Activated CD8-positive, alpha-beta memory T cell treated with anti-CD3 and anti-CD28 coated beads for 36 hours (primary cell): ENCODE measurements around the gene ZNF195. TPM values are rescaled to one million over a fixed set of nuclear protein-coding genes. Genes with fewer than 3 reads are reported as not detected.
"Not testable (repeated sequence)": the region's sequence is repeated elsewhere in the genome, so short reads cannot be mapped to it uniquely, and the experiment has no call there.

Experiments used
- CTCF ChIA-PET: fragments of 350-600 bp; sonication (Branson Sonifier 250); formaldehyde crosslinking; loops from one replicate; lab custom pipeline; 2021; ENCODE audit warnings: antibody characterized with exemption; lab: Charles Lee
- POLR2A ChIA-PET: fragments of 350-600 bp; sonication (Branson Sonifier 250); formaldehyde crosslinking; loops from one replicate; lab custom pipeline; 2021; ENCODE audit warnings: antibody characterized with exemption; lab: Charles Lee
- total RNA-seq, 2 experiments: library from RNA; stranded (reverse); gene quantifications; one replicate each; pipeline ENCODE4 v1.2.3, GENCODE V29; 2021

ZNF195 gene
- total RNA-seq, 2 experiments from 2014 or later: 40.9 to 41.8 TPM

- ChIA-PET POLR2A (no interaction called here), CTCF (interaction anchor here (0.6 kb wide), 1 partner anchor 249 kb away, joined by 3 read pairs; no protein-coding TSS in a partner anchor)
These were observed 19.7 kb downstream of the ZNF195 start for GRCh38 chr11:3359092-3359824.

- POLR2A ChIA-PET: no interaction called here
- CTCF ChIA-PET: no interaction called here
These were observed 20.8 kb downstream of the ZNF195 start for GRCh38 chr11:3357994-3358676.

GRCh38 chr11:3357302-3357701 lies 21.6 kb downstream of the ZNF195 start:
- POLR2A ChIA-PET: no interaction called here
- CTCF ChIA-PET: interaction anchor here (0.6 kb wide), 1 partner anchor 26 kb away, joined by 3 read pairs; no protein-coding TSS in a partner anchor

GRCh38 chr11:3356858-3357257 lies 22.1 kb downstream of the ZNF195 start:
- ChIA-PET POLR2A (no interaction called here), CTCF (interaction anchor here (0.6 to 0.9 kb wide), 2 partner anchors 16 to 26 kb away, joined by 3 read pairs; no protein-coding TSS in a partner anchor)

- ChIA-PET CTCF (no interaction called here), POLR2A (no interaction called here)
These were observed 25.9 kb downstream of the ZNF195 start for GRCh38 chr11:3353066-3353465.

GRCh38 chr11:3347127-3347526 lies 31.8 kb downstream of the ZNF195 start:
- POLR2A ChIA-PET: no interaction called here
- CTCF ChIA-PET: no interaction called here

GRCh38 chr11:3346587-3346986 lies 32.4 kb downstream of the ZNF195 start:
- CTCF ChIA-PET: no interaction called here

GRCh38 chr11:3345736-3346135 lies 33.2 kb downstream of the ZNF195 start:
- ChIA-PET CTCF (interaction anchor here (1.0 kb wide), 1 partner anchor 9 kb away, joined by 3 read pairs; no protein-coding TSS in a partner anchor), POLR2A (no interaction called here)

More at GRCh38 chr11:3346587-3346986, 32.4 kb downstream of the ZNF195 start:
- POLR2A ChIA-PET: no interaction called here

GRCh38 chr11:3344327-3345174 lies 34.4 kb downstream of the ZNF195 start:
- POLR2A ChIA-PET: interaction anchor here (0.6 kb wide), 1 partner anchor 16 kb away, joined by 3 read pairs; no protein-coding TSS in a partner anchor
- CTCF ChIA-PET: interaction anchor here (1.0 kb wide), 1 partner anchor 10 kb away, joined by 3 read pairs; no protein-coding TSS in a partner anchor

- ChIA-PET POLR2A (no interaction called here), CTCF (interaction anchor here (2.8 kb wide), 1 partner anchor 66 kb away, joined by 16 read pairs; no protein-coding TSS in a partner anchor)
These were observed 36.2 kb downstream of the ZNF195 start for GRCh38 chr11:3342709-3343108.

GRCh38 chr11:3341298-3341697 lies 37.6 kb downstream of the ZNF195 start:
- ChIA-PET CTCF (interaction anchor here (0.8 to 2.8 kb wide), 8 partner anchors 9 to 76 kb away, joined by 3 to 16 read pairs (median 3); partner anchors contain the start of gene ZNF195), POLR2A (no interaction called here)

- CTCF ChIA-PET: interaction anchor here (1.4 to 2.8 kb wide), 2 partner anchors 69 kb away, joined by 3 to 16 read pairs; no protein-coding TSS in a partner anchor
These were observed 38.9 kb downstream of the ZNF195 start for GRCh38 chr11:3340025-3340424.

GRCh38 chr11:3339340-3339624 lies 39.7 kb downstream of the ZNF195 start:
- CTCF ChIA-PET: interaction anchor here (1.4 kb wide), 1 partner anchor 69 kb away, joined by 3 read pairs; no protein-coding TSS in a partner anchor
- POLR2A ChIA-PET: no interaction called here

More at GRCh38 chr11:3340025-3340424, 38.9 kb downstream of the ZNF195 start:
- POLR2A ChIA-PET: no interaction called here

- ChIA-PET CTCF (interaction anchor here (1.4 kb wide), 1 partner anchor 70 kb away, joined by 3 read pairs; no protein-coding TSS in a partner anchor), POLR2A (no interaction called here)
These were observed 40.2 kb downstream of the ZNF195 start for GRCh38 chr11:3338569-3339339.

GRCh38 chr11:3336420-3336819 lies 42.5 kb downstream of the ZNF195 start:
- CTCF ChIA-PET, POLR2A ChIA-PET: not testable (repeated sequence)

- POLR2A ChIA-PET, CTCF ChIA-PET: not testable (repeated sequence)
These were observed 45.8 kb downstream of the ZNF195 start for GRCh38 chr11:3333157-3333556.

GRCh38 chr11:3331078-3331477 lies 47.9 kb downstream of the ZNF195 start:
- CTCF ChIA-PET, POLR2A ChIA-PET: not testable (repeated sequence)

- POLR2A ChIA-PET, CTCF ChIA-PET: not testable (repeated sequence)
These were observed 48.9 kb downstream of the ZNF195 start for GRCh38 chr11:3330064-3330463.
